Prostate gland (tissue), 2 donors: Measurements from ENCODE around the gene ETV4. TPM values are rescaled to one million over a fixed set of nuclear protein-coding genes. Genes with fewer than 3 reads are reported as not detected.

Experiments used
- DNase-seq: peaks from one replicate; pipeline ENCODE4 v3.0.0-alpha.2; 2019; ENCODE audit warnings: low spot score
- H3K27ac ChIP-seq, 2 donors: fragments of 200-600 bp; sonication (generic); 2 replicates each; pipeline ENCODE4 v1.5.1; 2017 to 2019
- H3K27me3 ChIP-seq: fragments of 200-600 bp; sonication (generic); replicated peaks from 2 replicates; pipeline ENCODE4 v1.5.1; 2019; ENCODE audit not compliant: insufficient read depth
- H3K36me3 ChIP-seq, 2 donors: fragments of 200-600 bp; sonication (generic); 1 replicate in 1 of 2; 2 replicates in 1 of 2; pipeline versions ENCODE4 v1.5.1 to v1.8.1; 2017 to 2019
- H3K4me1 ChIP-seq: fragments of 200-600 bp; sonication (generic); replicated peaks from 2 replicates; pipeline ENCODE4 v1.5.1; 2019
- H3K4me3 ChIP-seq, 2 donors: fragments of 200-600 bp; sonication (generic); 2 replicates each; pipeline ENCODE4 v1.5.1; 2017 to 2019
- H3K9me3 ChIP-seq: fragments of 200-600 bp; sonication (generic); 2 replicates; pipeline ENCODE4 v1.5.1; 2017
- CTCF ChIP-seq, 4 experiments: fragments of 200-600 bp in 2 of 4; fragments of 450-650 bp in 2 of 4; sonication (generic) in 2 of 4; IDR thresholded peaks; 1 replicate in 3 of 4; 2 replicates in 1 of 4; pipeline ENCODE4 v1.5.1; 2016 to 2019; ENCODE audit warnings: antibody characterized with exemption in 4 of 4, mild to moderate bottlenecking in 2 of 4, moderate library complexity in 2 of 4
- POLR2A ChIP-seq: fragments of 450-650 bp; IDR thresholded peaks from one replicate; pipeline ENCODE4 v1.6.1; 2016; ENCODE audit warnings: antibody characterized with exemption, mild to moderate bottlenecking
- POLR2AphosphoS5 ChIP-seq: sonication (generic); formaldehyde crosslinking; IDR thresholded peaks from one replicate; pipeline ENCODE4 v1.6.1; 2017; ENCODE audit warnings: antibody characterized with exemption
- WGBS: methylation state at CpG from one replicate; pipeline ENCODE4 v1.1.5; 2018; 5-methylcytosine and 5-hydroxymethylcytosine counted together
- intact Hi-C: fragments of 100-400 bp; cut with DNase I; formaldehyde crosslinking; loops from one replicate; pipeline ENCODE4 v1.14.2; 2022
- total RNA-seq, 2 donors: library from RNA; depleted of rRNA; stranded (reverse); fragments of >200 nt; gene quantifications; one replicate each; pipeline ENCODE4 v1.1.0, GENCODE V29; 2016

The ETV4 gene
- total RNA-seq, 2 donors from 2014 or later = 2.9 to 4.0 TPM

- WGBS = 88% methylated on average over 20 of the region's 20 CpGs
- Histone ChIP-seq H3K27ac (no peak overlapping the region), H3K4me3 (no peak overlapping the region), H3K4me1 (peaks cover 6% of the 10 kb centered on the region), H3K36me3 (peaks cover 0 to 5% of the 10 kb centered on the region in 2 donors), H3K9me3 (no peaks in the 10 kb centered on the region), H3K27me3 (no peaks in the 10 kb centered on the region)
- no peak for TF ChIP-seq POLR2AphosphoS5
- TF ChIP-seq CTCF (IDR thresholded peaks at IDR 0.05) = no peak
- no peak for TF ChIP-seq POLR2A
- intact Hi-C loops = no loop called here
- DNase-seq = no peak
Observed at GRCh38 chr17:43528988-43529814, 16.9 kb downstream of the ETV4 start.

GRCh38 chr17:43528319-43528987, 17.7 kb downstream of the ETV4 start:
- peaks cover 6% of the 10 kb centered on the region for H3K4me1 ChIP-seq
- 77% methylated on average over 13 of the region's 13 CpGs for WGBS
- H3K27ac ChIP-seq = no peak overlapping the region
- peaks cover 0 to 10% of the 10 kb centered on the region in 2 donors for H3K36me3 ChIP-seq
- no peaks in the 10 kb centered on the region for H3K27me3 ChIP-seq
- H3K4me3 ChIP-seq = no peak overlapping the region
- TF ChIP-seq CTCF (IDR thresholded peaks at IDR 0.05) (no peak), POLR2A (no peak), POLR2AphosphoS5 (no peak)
- no peak for DNase-seq
- intact Hi-C loops = no loop called here
- H3K9me3 ChIP-seq = no peaks in the 10 kb centered on the region

GRCh38 chr17:43526886-43527648, 19.1 kb downstream of the ETV4 start:
- peaks cover 0 to 14% of the 10 kb centered on the region in 2 donors for H3K36me3 ChIP-seq
- WGBS = 66% methylated on average over 7 of the region's 7 CpGs
- no peak overlapping the region for H3K27ac ChIP-seq
- no peak for DNase-seq
- no peaks in the 10 kb centered on the region for H3K9me3 ChIP-seq
- intact Hi-C loops = no loop called here
- no peak for TF ChIP-seq POLR2A
- no peak for TF ChIP-seq CTCF (IDR thresholded peaks at IDR 0.05)
- TF ChIP-seq POLR2AphosphoS5 = no peak
- H3K27me3 ChIP-seq = no peaks in the 10 kb centered on the region
- H3K4me1 ChIP-seq = peaks cover 6% of the 10 kb centered on the region
- no peak overlapping the region for H3K4me3 ChIP-seq

- WGBS = 86% methylated on average over 8 of the region's 8 CpGs
- H3K4me1 ChIP-seq = peaks cover 4% of the 10 kb centered on the region
- no peak for DNase-seq
- no peak for TF ChIP-seq POLR2AphosphoS5
- TF ChIP-seq POLR2A = no peak
- no peak for TF ChIP-seq CTCF (IDR thresholded peaks at IDR 0.05)
- no peaks in the 10 kb centered on the region for H3K9me3 ChIP-seq
- no peak overlapping the region for H3K27ac ChIP-seq
- H3K27me3 ChIP-seq = no peaks in the 10 kb centered on the region
- H3K36me3 ChIP-seq = peaks cover 10 to 19% of the 10 kb centered on the region in 2 donors
- intact Hi-C loops = no loop called here
- H3K4me3 ChIP-seq = no peak overlapping the region
Observed at GRCh38 chr17:43524945-43525575, 21.1 kb downstream of the ETV4 start.
